Measurements from ENCODE around the gene SAG.

DNA sequence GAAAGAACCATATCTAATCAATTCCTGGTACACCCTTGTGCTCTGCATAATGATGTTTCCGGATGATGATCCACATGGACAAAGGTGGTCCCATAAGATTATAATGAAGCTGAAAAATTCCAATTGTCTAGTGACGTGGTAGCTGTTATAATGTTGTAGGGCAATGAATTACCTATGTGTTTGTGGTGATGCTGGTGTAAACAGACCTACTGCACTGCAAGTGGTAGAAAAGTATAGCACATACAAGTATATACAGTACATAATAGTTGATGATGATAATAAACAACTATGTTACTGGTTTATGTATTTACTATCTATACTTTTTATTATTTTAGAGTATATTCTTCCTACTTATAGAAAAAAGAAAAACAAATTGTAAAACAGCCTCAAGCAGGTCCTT, 55.1 kb downstream of the SAG start:
- TF ChIP-seq, protein P1, sequence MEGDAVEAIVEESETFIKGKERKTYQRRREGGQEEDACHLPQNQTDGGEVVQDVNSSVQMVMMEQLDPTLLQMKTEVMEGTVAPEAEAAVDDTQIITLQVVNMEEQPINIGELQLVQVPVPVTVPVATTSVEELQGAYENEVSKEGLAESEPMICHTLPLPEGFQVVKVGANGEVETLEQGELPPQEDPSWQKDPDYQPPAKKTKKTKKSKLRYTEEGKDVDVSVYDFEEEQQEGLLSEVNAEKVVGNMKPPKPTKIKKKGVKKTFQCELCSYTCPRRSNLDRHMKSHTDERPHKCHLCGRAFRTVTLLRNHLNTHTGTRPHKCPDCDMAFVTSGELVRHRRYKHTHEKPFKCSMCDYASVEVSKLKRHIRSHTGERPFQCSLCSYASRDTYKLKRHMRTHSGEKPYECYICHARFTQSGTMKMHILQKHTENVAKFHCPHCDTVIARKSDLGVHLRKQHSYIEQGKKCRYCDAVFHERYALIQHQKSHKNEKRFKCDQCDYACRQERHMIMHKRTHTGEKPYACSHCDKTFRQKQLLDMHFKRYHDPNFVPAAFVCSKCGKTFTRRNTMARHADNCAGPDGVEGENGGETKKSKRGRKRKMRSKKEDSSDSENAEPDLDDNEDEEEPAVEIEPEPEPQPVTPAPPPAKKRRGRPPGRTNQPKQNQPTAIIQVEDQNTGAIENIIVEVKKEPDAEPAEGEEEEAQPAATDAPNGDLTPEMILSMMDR (IDR thresholded peaks at IDR 0.05): no peak
- TF ChIP-seq POLR2A (IDR thresholded peaks at IDR 0.05): no peak

All from uterus (tissue), 2 donors.